Liver (tissue), 9 donors: ENCODE measurements around the gene KLF12. TPM values are rescaled to one million over a fixed set of nuclear protein-coding genes. Genes with fewer than 3 reads are reported as not detected.

Experiments
- DNase-seq: peaks from one replicate; pipeline ENCODE4 v3.0.0-alpha.2; 2017; ENCODE audit warnings: low spot score
- H3K27ac ChIP-seq, 2 donors: one replicate each; pipeline ENCODE4 v1.7.0; 2013; ENCODE audit warnings: inconsistent platforms in 2 of 2, low read length in 2 of 2, control low read depth in 1 of 2, low read depth in 1 of 2, mild to moderate bottlenecking in 1 of 2
- H3K27me3 ChIP-seq, 4 donors: one replicate each; pipeline versions ENCODE4 v1.6.1 to v1.7.0; 2013; ENCODE audit warnings: low read length in 3 of 4, inconsistent platforms in 1 of 4, mild to moderate bottlenecking in 1 of 4, moderate library complexity in 1 of 4; ENCODE audit not compliant: control insufficient read depth in 4 of 4, insufficient read depth in 4 of 4
- H3K36me3 ChIP-seq, 4 donors: one replicate each; pipeline versions ENCODE4 v1.6.1 to v1.7.0; 2013; ENCODE audit warnings: low read length in 3 of 4, mild to moderate bottlenecking in 3 of 4, low read depth in 1 of 4, moderate library complexity in 1 of 4; ENCODE audit not compliant: control insufficient read depth in 4 of 4, insufficient read depth in 3 of 4
- H3K4me1 ChIP-seq, 4 donors: one replicate each; pipeline versions ENCODE4 v1.6.1 to v1.7.0; 2013; ENCODE audit warnings: low read length in 3 of 4, mild to moderate bottlenecking in 3 of 4, moderate library complexity in 1 of 4; ENCODE audit not compliant: control insufficient read depth in 4 of 4, insufficient read depth in 4 of 4
- H3K4me3 ChIP-seq, 3 donors: one replicate each; pipeline versions ENCODE4 v1.6.1 to v1.7.0; 2013; ENCODE audit warnings: low read length in 3 of 3, control low read depth in 1 of 3, low read depth in 1 of 3, mild to moderate bottlenecking in 1 of 3
- H3K9ac ChIP-seq, 2 donors: one replicate each; pipeline ENCODE4 v1.7.0; 2013; ENCODE audit warnings: low read length in 2 of 2, mild to moderate bottlenecking in 2 of 2, moderate library complexity in 2 of 2, control low read depth in 1 of 2, low read depth in 1 of 2
- H3K9me3 ChIP-seq, 4 donors: one replicate each; pipeline versions ENCODE4 v1.6.1 to v1.7.0; 2013; ENCODE audit warnings: low read length in 3 of 4; ENCODE audit not compliant: control insufficient read depth in 4 of 4
- FOXA1 ChIP-seq: IDR thresholded peaks from 2 replicates; pipeline ENCODE4 v1.6.1; 2016; ENCODE audit warnings: antibody characterized with exemption
- FOXA2 ChIP-seq: IDR thresholded peaks from 2 replicates; pipeline ENCODE4 v1.6.1; 2016; ENCODE audit warnings: antibody characterized with exemption
- GABPA ChIP-seq, 2 donors: IDR thresholded peaks in 1 of 2; conservative IDR thresholded peaks in 1 of 2; 2 replicates each; pipeline ENCODE4 v1.6.1; 2016; ENCODE audit warnings: antibody characterized with exemption in 2 of 2, mild to moderate bottlenecking in 1 of 2, moderate library complexity in 1 of 2
- HNF4A ChIP-seq, 2 donors: conservative IDR thresholded peaks; 2 replicates each; pipeline ENCODE4 v1.6.1; 2016; ENCODE audit warnings: antibody characterized with exemption in 2 of 2, mild to moderate bottlenecking in 2 of 2
- HNF4G ChIP-seq: IDR thresholded peaks from 2 replicates; pipeline ENCODE4 v1.6.1; 2016; ENCODE audit warnings: antibody characterized with exemption
- JUND ChIP-seq, 2 donors: IDR thresholded peaks; 2 replicates each; pipeline ENCODE4 v1.6.1; 2016; ENCODE audit warnings: antibody characterized with exemption in 2 of 2
- NR2F2 ChIP-seq: IDR thresholded peaks from 2 replicates; pipeline ENCODE4 v1.6.1; 2016; ENCODE audit warnings: antibody characterized with exemption
- RAD21 ChIP-seq, 2 donors: IDR thresholded peaks; 2 replicates each; pipeline ENCODE4 v1.6.1; 2016; ENCODE audit warnings: antibody characterized with exemption in 2 of 2, mild to moderate bottlenecking in 2 of 2
- RXRA ChIP-seq, 2 donors: IDR thresholded peaks; 2 replicates each; pipeline ENCODE4 v1.6.1; 2017 to 2018; ENCODE audit warnings: antibody characterized with exemption in 2 of 2, mild to moderate bottlenecking in 1 of 2
- SP1 ChIP-seq: IDR thresholded peaks from 2 replicates; pipeline ENCODE4 v1.6.1; 2018; ENCODE audit warnings: antibody characterized with exemption, mild to moderate bottlenecking
- TAF1 ChIP-seq: conservative IDR thresholded peaks from 2 replicates; pipeline ENCODE4 v1.6.1; 2016; ENCODE audit warnings: antibody characterized with exemption, mild to moderate bottlenecking
- YY1 ChIP-seq: IDR thresholded peaks from 2 replicates; pipeline ENCODE4 v1.6.1; 2016; ENCODE audit warnings: antibody characterized with exemption, mild to moderate bottlenecking
- WGBS: extraction: QIAGEN DNeasy Blood & Tissue Kit; methylation state at CpG from one replicate; pipeline ENCODE4 v1.1.7; 2013; 5-methylcytosine and 5-hydroxymethylcytosine counted together
- polyA plus RNA-seq, 2 donors: library from polyadenylated mRNA; stranded (reverse) in 1 of 2; unstranded in 1 of 2; fragments of 200-250 nt in 1 of 2; fragments of >200 nt in 1 of 2; fragmentation: Nextera tagmentation in 1 of 2; extraction: Ambion mirVana in 1 of 2; gene quantifications; one replicate each; pipeline versions ENCODE4 v1.2.1 to v1.2.3, GENCODE V29; 2013 to 2015
- total RNA-seq, 2 donors: library from RNA; depleted of rRNA; stranded (reverse); fragments of >200 nt; gene quantifications; one replicate each; pipeline ENCODE4 v1.2.3, GENCODE V29; 2014
- TF ChIP-seq, protein P1 (sequence below): fragments of 150-350 bp; IDR thresholded peaks from 2 replicates; pipeline ENCODE4 v1.5.1; 2017; ENCODE audit warnings: improper control_type of control experiment, low read depth, low read length; ENCODE audit not compliant: missing input control
- TF ChIP-seq, protein P2 (sequence below): IDR thresholded peaks from 2 replicates; pipeline ENCODE4 v1.6.1; 2016; ENCODE audit warnings: antibody characterized with exemption
- TF ChIP-seq, protein P3 (sequence below): IDR thresholded peaks from 2 replicates; pipeline ENCODE4 v1.6.1; 2016; ENCODE audit warnings: antibody characterized with exemption
- TF ChIP-seq, protein P4 (sequence below): IDR thresholded peaks from 2 replicates; pipeline ENCODE4 v1.6.1; 2016; ENCODE audit warnings: antibody characterized with exemption
- donor health status: healthy.
- donor health status: healthy.
- donor health status: healthy.
- donor health status: healthy.
- donor health status: healthy.

Gene KLF12
- total and polyA plus RNA-seq, 4 donors = 2.4 to 15.9 (median 11.3) TPM

DNA sequence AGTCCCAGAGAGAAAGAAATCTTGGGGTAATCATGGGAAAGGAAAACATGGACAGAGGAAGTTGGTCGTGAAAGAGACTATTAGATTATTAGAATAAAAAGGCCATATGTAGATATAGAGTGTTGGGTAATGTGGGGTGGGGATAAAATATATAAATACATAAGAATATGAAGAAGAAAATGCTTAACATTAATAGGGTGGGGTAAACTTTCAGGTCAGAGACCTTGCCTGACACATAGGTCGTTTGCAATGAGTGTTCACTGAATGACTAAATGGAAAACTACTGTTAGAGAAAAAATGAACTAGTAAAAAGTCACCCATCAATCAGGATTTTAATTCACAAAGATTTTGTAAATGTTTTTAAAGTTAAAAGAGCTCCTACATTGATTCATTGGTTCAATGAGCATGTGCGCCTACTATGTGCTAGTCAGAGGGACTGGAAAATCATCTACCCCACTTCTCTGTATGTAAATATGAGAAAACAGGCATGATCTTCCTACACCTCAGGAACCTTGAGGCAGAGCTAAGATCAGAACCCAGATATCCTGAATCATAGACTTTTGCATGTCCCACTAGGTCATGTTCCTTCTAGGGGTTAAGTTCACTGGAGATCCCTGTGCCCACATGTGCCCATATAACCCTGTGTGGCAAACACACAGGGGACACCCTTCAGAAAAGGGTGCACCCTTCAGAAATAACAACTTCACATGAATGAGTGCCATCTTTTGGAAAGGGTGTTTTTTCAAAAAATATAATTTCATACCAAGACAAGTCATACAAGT is 24.6 kb upstream of the KLF12 start:
- Histone ChIP-seq H3K27me3 (no peaks in the 10 kb centered on the region), H3K4me3 (no peak overlapping the region), H3K4me1 (peaks cover 3 to 26% (median 21%) of the 10 kb centered on the region in 4 donors), H3K9ac (no peak overlapping the region), H3K27ac (no peak overlapping the region), H3K36me3 (peaks cover 0 to 9% (median 0%) of the 10 kb centered on the region in 4 donors), H3K9me3 (no peaks in the 10 kb centered on the region)
- TF ChIP-seq JUND (IDR thresholded peaks at IDR 0.05) (no peak), NR2F2 (no peak), HNF4A (conservative IDR thresholded peaks at IDR 0.05) (no peak), FOXA1 (no peak), RXRA (IDR thresholded peaks at IDR 0.05) (no peak), FOXA2 (no peak)
- no peak for DNase-seq
- 74% methylated on average over 3 of the region's 3 CpGs for WGBS

DNA sequence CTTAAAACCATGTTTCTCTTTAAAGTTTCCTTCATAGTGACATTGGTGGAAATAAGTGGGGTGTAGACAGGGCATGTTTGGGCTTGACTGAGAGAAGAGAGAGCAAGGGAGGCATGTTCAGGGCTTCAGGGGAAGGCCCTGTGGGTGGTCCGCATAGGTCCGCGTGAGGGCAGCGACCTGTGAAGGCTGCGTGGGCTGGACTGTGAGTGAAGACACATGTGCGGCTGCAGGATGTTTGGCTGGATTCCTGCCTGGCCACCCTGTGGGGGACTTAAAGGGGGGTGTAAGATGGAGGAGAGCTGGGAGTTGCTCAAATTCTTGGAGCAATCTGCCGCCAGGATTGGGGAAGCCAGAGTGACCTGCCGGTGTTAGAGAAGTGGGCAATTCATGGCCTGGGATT is 23.8 kb upstream of the KLF12 start:
- H3K36me3 ChIP-seq = peaks cover 0 to 9% (median 0%) of the 10 kb centered on the region in 4 donors
- H3K9me3 ChIP-seq = no peaks in the 10 kb centered on the region
- WGBS = 90% methylated on average over 8 of the region's 8 CpGs
- no peaks in the 10 kb centered on the region for H3K27me3 ChIP-seq
- H3K4me1 ChIP-seq = peaks cover 3 to 21% (median 17%) of the 10 kb centered on the region in 4 donors
- no peak for TF ChIP-seq RXRA (IDR thresholded peaks at IDR 0.05)
- no peak for TF ChIP-seq JUND (IDR thresholded peaks at IDR 0.05)
- no peak for TF ChIP-seq NR2F2
- TF ChIP-seq, protein P1, sequence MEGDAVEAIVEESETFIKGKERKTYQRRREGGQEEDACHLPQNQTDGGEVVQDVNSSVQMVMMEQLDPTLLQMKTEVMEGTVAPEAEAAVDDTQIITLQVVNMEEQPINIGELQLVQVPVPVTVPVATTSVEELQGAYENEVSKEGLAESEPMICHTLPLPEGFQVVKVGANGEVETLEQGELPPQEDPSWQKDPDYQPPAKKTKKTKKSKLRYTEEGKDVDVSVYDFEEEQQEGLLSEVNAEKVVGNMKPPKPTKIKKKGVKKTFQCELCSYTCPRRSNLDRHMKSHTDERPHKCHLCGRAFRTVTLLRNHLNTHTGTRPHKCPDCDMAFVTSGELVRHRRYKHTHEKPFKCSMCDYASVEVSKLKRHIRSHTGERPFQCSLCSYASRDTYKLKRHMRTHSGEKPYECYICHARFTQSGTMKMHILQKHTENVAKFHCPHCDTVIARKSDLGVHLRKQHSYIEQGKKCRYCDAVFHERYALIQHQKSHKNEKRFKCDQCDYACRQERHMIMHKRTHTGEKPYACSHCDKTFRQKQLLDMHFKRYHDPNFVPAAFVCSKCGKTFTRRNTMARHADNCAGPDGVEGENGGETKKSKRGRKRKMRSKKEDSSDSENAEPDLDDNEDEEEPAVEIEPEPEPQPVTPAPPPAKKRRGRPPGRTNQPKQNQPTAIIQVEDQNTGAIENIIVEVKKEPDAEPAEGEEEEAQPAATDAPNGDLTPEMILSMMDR = no peak
- TF ChIP-seq HNF4A (conservative IDR thresholded peaks at IDR 0.05) = no peak
- no peak for TF ChIP-seq SP1
- TF ChIP-seq RAD21 (IDR thresholded peaks at IDR 0.05) = no peak
- TF ChIP-seq, protein P2, sequence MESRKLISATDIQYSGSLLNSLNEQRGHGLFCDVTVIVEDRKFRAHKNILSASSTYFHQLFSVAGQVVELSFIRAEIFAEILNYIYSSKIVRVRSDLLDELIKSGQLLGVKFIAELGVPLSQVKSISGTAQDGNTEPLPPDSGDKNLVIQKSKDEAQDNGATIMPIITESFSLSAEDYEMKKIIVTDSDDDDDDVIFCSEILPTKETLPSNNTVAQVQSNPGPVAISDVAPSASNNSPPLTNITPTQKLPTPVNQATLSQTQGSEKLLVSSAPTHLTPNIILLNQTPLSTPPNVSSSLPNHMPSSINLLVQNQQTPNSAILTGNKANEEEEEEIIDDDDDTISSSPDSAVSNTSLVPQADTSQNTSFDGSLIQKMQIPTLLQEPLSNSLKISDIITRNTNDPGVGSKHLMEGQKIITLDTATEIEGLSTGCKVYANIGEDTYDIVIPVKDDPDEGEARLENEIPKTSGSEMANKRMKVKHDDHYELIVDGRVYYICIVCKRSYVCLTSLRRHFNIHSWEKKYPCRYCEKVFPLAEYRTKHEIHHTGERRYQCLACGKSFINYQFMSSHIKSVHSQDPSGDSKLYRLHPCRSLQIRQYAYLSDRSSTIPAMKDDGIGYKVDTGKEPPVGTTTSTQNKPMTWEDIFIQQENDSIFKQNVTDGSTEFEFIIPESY = no peak
- TF ChIP-seq, protein P3, sequence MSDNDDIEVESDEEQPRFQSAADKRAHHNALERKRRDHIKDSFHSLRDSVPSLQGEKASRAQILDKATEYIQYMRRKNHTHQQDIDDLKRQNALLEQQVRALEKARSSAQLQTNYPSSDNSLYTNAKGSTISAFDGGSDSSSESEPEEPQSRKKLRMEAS = no peak
- no peak for TF ChIP-seq GABPA (IDR thresholded peaks at IDR 0.05 in 1 of 2, conservative IDR thresholded peaks at IDR 0.05 in 1 of 2)
- TF ChIP-seq, protein P4, sequence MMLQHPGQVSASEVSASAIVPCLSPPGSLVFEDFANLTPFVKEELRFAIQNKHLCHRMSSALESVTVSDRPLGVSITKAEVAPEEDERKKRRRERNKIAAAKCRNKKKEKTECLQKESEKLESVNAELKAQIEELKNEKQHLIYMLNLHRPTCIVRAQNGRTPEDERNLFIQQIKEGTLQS = no peak
- TF ChIP-seq HNF4G = no peak
- TF ChIP-seq TAF1 = no peak
- no peak for TF ChIP-seq YY1
- H3K4me3 ChIP-seq = no peak overlapping the region
- no peak for DNase-seq
- no peak overlapping the region for H3K9ac ChIP-seq
- H3K27ac ChIP-seq = no peak overlapping the region
